ENCODE measurements around the gene CTH.

GRCh38 chr1:70487459-70487815, 76.4 kb downstream of the CTH start:
- no peak for TF ChIP-seq CTCF (IDR thresholded peaks at IDR 0.05)
- TF ChIP-seq POLR2A (IDR thresholded peaks at IDR 0.05), result no peak
